ENCODE results near the gene AFG1L. TPM values are rescaled to one million over a fixed set of nuclear protein-coding genes. Genes with fewer than 3 reads are reported as not detected.

AFG1L gene
- total and polyA plus RNA-seq, 4 donors: 2.7 to 2.8 (median 2.7) TPM

- Histone ChIP-seq H3K27ac (ENCODE audit: low read depth in 1 of 2, low read length in 2 of 2) (no peak overlapping the region), H3K4me3 (ENCODE audit: low read depth in 1 of 3, low read length in 3 of 3) (no peak overlapping the region), H3K9me3 (ENCODE audit: control insufficient read depth in 4 of 4, low read length in 3 of 4) (no peaks in the 10 kb centered on the region), H3K4me1 (ENCODE audit: control insufficient read depth in 4 of 4, insufficient read depth in 4 of 4, low read length in 3 of 4) (peaks cover 0 to 32% (median 13%) of the 10 kb centered on the region in 4 donors), H3K27me3 (ENCODE audit: control insufficient read depth in 4 of 4, insufficient read depth in 4 of 4, low read length in 3 of 4) (no peaks in the 10 kb centered on the region), H3K9ac (ENCODE audit: low read depth in 1 of 2, low read length in 2 of 2) (no peak overlapping the region), H3K36me3 (ENCODE audit: control insufficient read depth in 4 of 4, insufficient read depth in 3 of 4, low read depth in 1 of 4, low read length in 3 of 4) (peaks cover 0 to 2% (median under 1%) of the 10 kb centered on the region in 4 donors)
- WGBS: 75% methylated on average over 5 of the region's 5 CpGs
- TF ChIP-seq YY1 (IDR thresholded peaks at IDR 0.05): no peak
- TF ChIP-seq EGR1 (IDR thresholded peaks at IDR 0.05; ENCODE audit: low read depth in 2 of 2): no peak
- no peak for TF ChIP-seq NR2F2 (IDR thresholded peaks at IDR 0.05)
- TF ChIP-seq GABPA (IDR thresholded peaks at IDR 0.05 in 1 of 2, conservative IDR thresholded peaks at IDR 0.05 in 1 of 2): no peak
- no peak for TF ChIP-seq RAD21 (IDR thresholded peaks at IDR 0.05)
- TF ChIP-seq HNF4G (IDR thresholded peaks at IDR 0.05): no peak
- TF ChIP-seq RXRA (IDR thresholded peaks at IDR 0.05): no peak
- no peak for TF ChIP-seq JUND (IDR thresholded peaks at IDR 0.05)
- no peak for TF ChIP-seq FOXA2 (IDR thresholded peaks at IDR 0.05)
- no peak for TF ChIP-seq CTCF (IDR thresholded peaks at IDR 0.05; ENCODE audit: low read depth, low read length, missing input control)
- TF ChIP-seq FOXA1 (IDR thresholded peaks at IDR 0.05): no peak
- DNase-seq (ENCODE audit: low spot score): peak; percentile 56
Observed at GRCh38 chr6:108361312-108361932, 66.6 kb downstream of the AFG1L start.

GRCh38 chr6:108362455-108362854 is 67.6 kb downstream of the AFG1L start:
- Histone ChIP-seq H3K4me1 (ENCODE audit: control insufficient read depth in 4 of 4, insufficient read depth in 4 of 4, low read length in 3 of 4) (peaks cover 0 to 32% (median 13%) of the 10 kb centered on the region in 4 donors), H3K36me3 (ENCODE audit: control insufficient read depth in 4 of 4, insufficient read depth in 3 of 4, low read depth in 1 of 4, low read length in 3 of 4) (peaks cover 0 to 2% (median under 1%) of the 10 kb centered on the region in 4 donors), H3K27me3 (ENCODE audit: control insufficient read depth in 4 of 4, insufficient read depth in 4 of 4, low read length in 3 of 4) (no peaks in the 10 kb centered on the region), H3K4me3 (ENCODE audit: low read depth in 1 of 3, low read length in 3 of 3) (no peak overlapping the region), H3K27ac (ENCODE audit: low read depth in 1 of 2, low read length in 2 of 2) (no peak overlapping the region), H3K9me3 (ENCODE audit: control insufficient read depth in 4 of 4, low read length in 3 of 4) (no peaks in the 10 kb centered on the region), H3K9ac (ENCODE audit: low read depth in 1 of 2, low read length in 2 of 2) (no peak overlapping the region)
- TF ChIP-seq JUND (IDR thresholded peaks at IDR 0.05): no peak
- TF ChIP-seq RAD21 (IDR thresholded peaks at IDR 0.05): no peak
- no peak for TF ChIP-seq NR2F2 (IDR thresholded peaks at IDR 0.05)
- no peak for TF ChIP-seq HNF4G (IDR thresholded peaks at IDR 0.05)
- TF ChIP-seq FOXA1 (IDR thresholded peaks at IDR 0.05): no peak
- TF ChIP-seq HNF4A (conservative IDR thresholded peaks at IDR 0.05): no peak
- TF ChIP-seq CTCF (IDR thresholded peaks at IDR 0.05; ENCODE audit: low read depth, low read length, missing input control): no peak
- no peak for TF ChIP-seq GABPA (IDR thresholded peaks at IDR 0.05 in 1 of 2, conservative IDR thresholded peaks at IDR 0.05 in 1 of 2)
- no peak for TF ChIP-seq FOXA2 (IDR thresholded peaks at IDR 0.05)
- no peak for TF ChIP-seq MAX (IDR thresholded peaks at IDR 0.05)
- no peak for TF ChIP-seq YY1 (IDR thresholded peaks at IDR 0.05)
- TF ChIP-seq TAF1 (conservative IDR thresholded peaks at IDR 0.05): no peak
- TF ChIP-seq REST (IDR thresholded peaks at IDR 0.05): no peak
- no peak for TF ChIP-seq RXRA (IDR thresholded peaks at IDR 0.05)
- WGBS: 42% methylated on average over 1 of the region's 1 CpG
- DNase-seq (ENCODE audit: low spot score): no peak

All from liver (tissue), 9 donors.